Kidney (tissue), 14 donors: ENCODE data around the gene PRR36. TPM values are rescaled to one million over a fixed set of nuclear protein-coding genes. Genes with fewer than 3 reads are reported as not detected.

Experiments
- DNase-seq, 5 donors: peaks; one replicate each; pipeline ENCODE4 v3.0.0-alpha.2; 2013 to 2020
- FAIRE-seq: peaks from 2 replicates; lab custom pipeline; 2012; peaks lifted over from hg19 to GRCh38; lab: Jason Lieb, UNC
- H3K27ac ChIP-seq, 2 donors: one replicate each; pipeline ENCODE4 v1.7.0; 2013; ENCODE audit warnings: low read depth in 2 of 2, low read length in 2 of 2, inconsistent platforms in 1 of 2
- H3K27me3 ChIP-seq: one replicate; pipeline ENCODE4 v1.7.1; 2013; ENCODE audit warnings: low read length, inconsistent platforms; ENCODE audit not compliant: control insufficient read depth, insufficient read depth
- H3K36me3 ChIP-seq, 3 donors: one replicate each; pipeline versions ENCODE4 v1.7.0 to v1.7.1; 2013; ENCODE audit warnings: low read length in 3 of 3, control low read depth in 1 of 3, inconsistent platforms in 1 of 3; ENCODE audit not compliant: insufficient read depth in 3 of 3, control insufficient read depth in 2 of 3
- H3K4me1 ChIP-seq, 3 donors: one replicate each; pipeline versions ENCODE4 v1.7.0 to v1.7.1; 2013; ENCODE audit warnings: low read length in 3 of 3, inconsistent platforms in 1 of 3, low read depth in 1 of 3; ENCODE audit not compliant: control insufficient read depth in 2 of 3, insufficient read depth in 2 of 3
- H3K4me3 ChIP-seq, 3 donors: one replicate each; pipeline versions ENCODE4 v1.7.0 to v1.8.1; 2013; ENCODE audit warnings: low read length in 3 of 3, control low read depth in 1 of 3, inconsistent platforms in 1 of 3
- H3K9ac ChIP-seq, 3 donors: one replicate each; pipeline versions ENCODE4 v1.7.0 to v1.7.1; 2013; ENCODE audit warnings: low read length in 3 of 3, control low read depth in 1 of 3, inconsistent platforms in 1 of 3
- H3K9me3 ChIP-seq, 3 donors: one replicate each; pipeline versions ENCODE4 v1.7.0 to v1.7.1; 2013; ENCODE audit warnings: low read length in 3 of 3, control low read depth in 1 of 3, inconsistent platforms in 1 of 3; ENCODE audit not compliant: control insufficient read depth in 2 of 3, insufficient read depth in 1 of 3
- CTCF ChIP-seq: IDR thresholded peaks from 3 replicates; pipeline ENCODE4 v1.5.1; 2012; ENCODE audit warnings: mild to moderate bottlenecking, moderate library complexity, borderline replicate concordance; ENCODE audit not compliant: insufficient read depth; ENCODE audit errors: extremely low read depth
- intact Hi-C: fragments of 100-400 bp; cut with DNase I; formaldehyde crosslinking; loops from one replicate; pipeline ENCODE4 v1.11.1; 2022
- polyA plus RNA-seq: library from polyadenylated mRNA; stranded (reverse); fragments of 350-450 nt; fragmentation: Illumina TruSeq; extraction: RNeasy Lipid Tissue Mini Kit (QIAGEN cat#74804); gene quantifications from one replicate; pipeline ENCODE4 v1.2.3, GENCODE V29; 2014; ENCODE audit warnings: low read depth, low replicate concordance; ENCODE audit not compliant: insufficient read depth
- total RNA-seq: library from RNA; stranded (reverse); fragmentation: NEBNext Ultra II Directional; extraction: Animal tissue kit (Norgen Biotek cat#: 25700); gene quantifications from one replicate; pipeline ENCODE4 v1.2.1, GENCODE V29; 2021
- donor health status: control.
- donor health status: control.
- donor health status: control.
- donor health status: control.
- donor health status: control.
- donor health status: DM: yes; HTN: yes; CAD: no.
- donor health status: Normal renal cell carcinoma (clear cell type).

The PRR36 gene
- total and polyA plus RNA-seq, 2 donors from 2014 or later = 1.1 to 4.2 TPM

- H3K4me3 ChIP-seq = no peak overlapping the region
- peaks cover 0 to 8% (median 2%) of the 10 kb centered on the region in 3 donors for H3K36me3 ChIP-seq
- peak in 1 of 5 donors; percentile 41 for DNase-seq
- intact Hi-C loops = no loop called here
- no peak for TF ChIP-seq CTCF
- no peaks in the 10 kb centered on the region for H3K9me3 ChIP-seq
- no peak overlapping the region for H3K27ac ChIP-seq
- no peaks in the 10 kb centered on the region for H3K27me3 ChIP-seq
- peaks cover 0 to 21% (median 12%) of the 10 kb centered on the region in 3 donors for H3K4me1 ChIP-seq
- H3K9ac ChIP-seq = no peak overlapping the region
- no peak for FAIRE-seq
These were observed 32.9 kb upstream of the PRR36 start for GRCh38 chr19:7907122-7907521.

GRCh38 chr19:7905859-7906258 is 31.7 kb upstream of the PRR36 start:
- H3K36me3 ChIP-seq = peaks cover 0 to 6% (median 0%) of the 10 kb centered on the region in 3 donors
- H3K9ac ChIP-seq = peak overlapping the region in 1 of 3 donors; percentile 23
- H3K9me3 ChIP-seq = no peaks in the 10 kb centered on the region
- no peak overlapping the region for H3K27ac ChIP-seq
- intact Hi-C loops = no loop called here
- H3K27me3 ChIP-seq = no peaks in the 10 kb centered on the region
- DNase-seq = peak in 1 of 5 donors; percentile 61
- H3K4me1 ChIP-seq = peaks cover 0 to 21% (median 12%) of the 10 kb centered on the region in 3 donors
- no peak overlapping the region for H3K4me3 ChIP-seq
- no peak for FAIRE-seq
- TF ChIP-seq CTCF = no peak

- peak overlapping the region in 1 of 3 donors; percentile 91 for H3K9ac ChIP-seq
- intact Hi-C loops = no loop called here
- no peak for TF ChIP-seq CTCF
- FAIRE-seq (no peak), DNase-seq (peak in 1 of 5 donors; percentile 68)
- H3K27me3 ChIP-seq = no peaks in the 10 kb centered on the region
- H3K27ac ChIP-seq = no peak overlapping the region
- peaks cover 0 to 1% (median 0%) of the 10 kb centered on the region in 3 donors for H3K36me3 ChIP-seq
- no peaks in the 10 kb centered on the region for H3K9me3 ChIP-seq
- peak overlapping the region in 1 of 3 donors; percentile 91 for H3K4me3 ChIP-seq
- H3K4me1 ChIP-seq = peaks cover 0 to 21% (median 12%) of the 10 kb centered on the region in 3 donors
These were observed 31.1 kb upstream of the PRR36 start for GRCh38 chr19:7905268-7905667.
